Stimulated activated naive CD8-positive, alpha-beta T cell treated with anti-CD3 and anti-CD28 coated beads, Interleukin-15, Interleukin-2, amounts not matched to agents 100 ng/mL and 50 ng/mL, for 24 hours (primary cell): Measurements from ENCODE around the gene XXYLT1.

Experiments
- H3K27ac Mint-ChIP-seq: one replicate; pipeline ENCODE4 v1.8.0; 2021; ENCODE audit warnings: mild to moderate bottlenecking, mixed read lengths
- H3K27me3 Mint-ChIP-seq: one replicate; pipeline ENCODE4 v1.8.0; 2021; ENCODE audit warnings: mixed read lengths
- H3K36me3 Mint-ChIP-seq: one replicate; pipeline ENCODE4 v1.8.0; 2021; ENCODE audit warnings: low read depth, mixed read lengths
- H3K4me1 Mint-ChIP-seq: one replicate; pipeline ENCODE4 v1.8.0; 2021; ENCODE audit warnings: low read depth, mixed read lengths
- H3K4me3 Mint-ChIP-seq: one replicate; pipeline ENCODE4 v1.8.0; 2021; ENCODE audit warnings: mild to moderate bottlenecking, mixed read lengths
- H3K9me3 Mint-ChIP-seq: one replicate; pipeline ENCODE4 v1.8.0; 2021; ENCODE audit warnings: mixed read lengths

XXYLT1 gene

GRCh38 chr3:195071011-195071728, 199.8 kb downstream of the XXYLT1 start:
- Mint-ChIP-seq H3K4me3 (no peak overlapping the region), H3K27ac (no peak overlapping the region), H3K9me3 (no peaks in the 10 kb centered on the region), H3K4me1 (peaks cover 3% of the 10 kb centered on the region), H3K36me3 (peaks cover 17% of the 10 kb centered on the region), H3K27me3 (no peaks in the 10 kb centered on the region)

GRCh38 chr3:195070336-195070735, 200.6 kb downstream of the XXYLT1 start:
- H3K4me3 Mint-ChIP-seq = no peak overlapping the region
- H3K27me3 Mint-ChIP-seq = no peaks in the 10 kb centered on the region
- peaks cover 17% of the 10 kb centered on the region for H3K36me3 Mint-ChIP-seq
- no peaks in the 10 kb centered on the region for H3K9me3 Mint-ChIP-seq
- H3K4me1 Mint-ChIP-seq = no peaks in the 10 kb centered on the region
- H3K27ac Mint-ChIP-seq = no peak overlapping the region

- H3K4me3 Mint-ChIP-seq = no peak overlapping the region
- H3K4me1 Mint-ChIP-seq = peaks cover 1% of the 10 kb centered on the region
- no peak overlapping the region for H3K27ac Mint-ChIP-seq
- H3K27me3 Mint-ChIP-seq = no peaks in the 10 kb centered on the region
- no peaks in the 10 kb centered on the region for H3K9me3 Mint-ChIP-seq
- H3K36me3 Mint-ChIP-seq = peaks cover 17% of the 10 kb centered on the region
These were observed 201.3 kb downstream of the XXYLT1 start for GRCh38 chr3:195069501-195070251.

- Mint-ChIP-seq H3K4me1 (peaks cover 7% of the 10 kb centered on the region), H3K4me3 (no peak overlapping the region), H3K9me3 (no peaks in the 10 kb centered on the region), H3K27me3 (no peaks in the 10 kb centered on the region), H3K36me3 (peaks cover 17% of the 10 kb centered on the region), H3K27ac (no peak overlapping the region)
These were observed 202.6 kb downstream of the XXYLT1 start for GRCh38 chr3:195068084-195069080.

GRCh38 chr3:195066441-195066841, 204.5 kb downstream of the XXYLT1 start:
- H3K27me3 Mint-ChIP-seq = no peaks in the 10 kb centered on the region
- H3K9me3 Mint-ChIP-seq = no peaks in the 10 kb centered on the region
- H3K27ac Mint-ChIP-seq = no peak overlapping the region
- no peak overlapping the region for H3K4me3 Mint-ChIP-seq
- H3K4me1 Mint-ChIP-seq = peaks cover 7% of the 10 kb centered on the region
- H3K36me3 Mint-ChIP-seq = peaks cover 17% of the 10 kb centered on the region

GRCh38 chr3:195065864-195066185, 205.1 kb downstream of the XXYLT1 start:
- Mint-ChIP-seq H3K36me3 (peaks cover 17% of the 10 kb centered on the region), H3K27me3 (no peaks in the 10 kb centered on the region), H3K27ac (no peak overlapping the region), H3K4me3 (no peak overlapping the region), H3K4me1 (peaks cover 7% of the 10 kb centered on the region), H3K9me3 (no peaks in the 10 kb centered on the region)

GRCh38 chr3:195065142-195065863, 205.7 kb downstream of the XXYLT1 start:
- no peaks in the 10 kb centered on the region for H3K27me3 Mint-ChIP-seq
- H3K4me3 Mint-ChIP-seq = no peak overlapping the region
- H3K9me3 Mint-ChIP-seq = no peaks in the 10 kb centered on the region
- H3K27ac Mint-ChIP-seq = no peak overlapping the region
- peaks cover 17% of the 10 kb centered on the region for H3K36me3 Mint-ChIP-seq
- H3K4me1 Mint-ChIP-seq = peaks cover 7% of the 10 kb centered on the region

- no peak overlapping the region for H3K4me3 Mint-ChIP-seq
- H3K9me3 Mint-ChIP-seq = no peaks in the 10 kb centered on the region
- peaks cover 15% of the 10 kb centered on the region for H3K36me3 Mint-ChIP-seq
- no peaks in the 10 kb centered on the region for H3K27me3 Mint-ChIP-seq
- peaks cover 7% of the 10 kb centered on the region for H3K4me1 Mint-ChIP-seq
- H3K27ac Mint-ChIP-seq = no peak overlapping the region
These were observed 206.5 kb downstream of the XXYLT1 start for GRCh38 chr3:195064300-195064931.

- Mint-ChIP-seq H3K27me3 (no peaks in the 10 kb centered on the region), H3K27ac (no peak overlapping the region), H3K4me1 (peaks cover 7% of the 10 kb centered on the region), H3K4me3 (no peak overlapping the region), H3K9me3 (no peaks in the 10 kb centered on the region), H3K36me3 (peaks cover 9% of the 10 kb centered on the region)
These were observed 207.3 kb downstream of the XXYLT1 start for GRCh38 chr3:195063581-195064193.

GRCh38 chr3:195062866-195063540, 208.0 kb downstream of the XXYLT1 start:
- Mint-ChIP-seq H3K27me3 (no peaks in the 10 kb centered on the region), H3K9me3 (no peaks in the 10 kb centered on the region), H3K27ac (no peak overlapping the region), H3K4me1 (peaks cover 7% of the 10 kb centered on the region), H3K36me3 (peaks cover 6% of the 10 kb centered on the region), H3K4me3 (no peak overlapping the region)

GRCh38 chr3:195061756-195062655, 209.0 kb downstream of the XXYLT1 start:
- no peak overlapping the region for H3K27ac Mint-ChIP-seq

GRCh38 chr3:195060531-195061291, 210.2 kb downstream of the XXYLT1 start:
- Mint-ChIP-seq H3K36me3 (no peaks in the 10 kb centered on the region), H3K4me1 (peaks cover 7% of the 10 kb centered on the region), H3K9me3 (no peaks in the 10 kb centered on the region), H3K27ac (no peak overlapping the region), H3K4me3 (no peak overlapping the region), H3K27me3 (no peaks in the 10 kb centered on the region)

More at GRCh38 chr3:195061756-195062655, 209.0 kb downstream of the XXYLT1 start:
- H3K4me1 Mint-ChIP-seq = peaks cover 7% of the 10 kb centered on the region
- no peaks in the 10 kb centered on the region for H3K27me3 Mint-ChIP-seq
- H3K36me3 Mint-ChIP-seq = no peaks in the 10 kb centered on the region
- no peaks in the 10 kb centered on the region for H3K9me3 Mint-ChIP-seq
- no peak overlapping the region for H3K4me3 Mint-ChIP-seq
